Caco-2 (cell line): Measurements from ENCODE around the gene ROBO4. TPM values are rescaled to one million over a fixed set of nuclear protein-coding genes. Genes with fewer than 3 reads are reported as not detected.
A peak's percentile ranks its signal among the peaks of the same experiment; 100 is the strongest.

Experiments used
- BruUV-seq: library from RNA; stranded (reverse); fragments of 400-500 nt; replicated peaks from 2 replicates; lab custom pipeline; 2021; lab: Mats Ljungman, UMichigan
- CTCF ChIA-PET: fragments of 300-600 bp; sonication (Branson Sonifier 250); formaldehyde crosslinking; loops from one replicate; lab custom pipeline; 2022; ENCODE audit warnings: antibody characterized with exemption; lab: Charles Lee
- POLR2A ChIA-PET: fragments of 300-600 bp; sonication (Branson Sonifier 250); formaldehyde crosslinking; loops from one replicate; lab custom pipeline; 2022; ENCODE audit warnings: antibody characterized with exemption; lab: Charles Lee
- DNase-seq, 2 experiments: peaks; one replicate each; pipeline versions ENCODE4 v3.0.0 to v3.0.0-alpha.2; 2020 to 2022
- H3K27me3 ChIP-seq: replicated peaks from 2 replicates; pipeline ENCODE4 v1.6.0; 2011; ENCODE audit warnings: low read length; ENCODE audit not compliant: control insufficient read depth, insufficient read depth
- H3K36me3 ChIP-seq: 2 replicates; pipeline ENCODE4 v1.5.1; 2011; ENCODE audit warnings: low read length; ENCODE audit not compliant: control insufficient read depth, insufficient read depth
- H3K4me1 ChIP-seq: fragments of 250-450 bp; sonication (Bioruptor Pico); 2 replicates; pipeline ENCODE4 v1.5.1; 2020; ENCODE audit warnings: mild to moderate bottlenecking
- H3K4me3 ChIP-seq: 2 replicates; pipeline ENCODE4 v1.5.1; 2011; ENCODE audit warnings: low read depth, mild to moderate bottlenecking, control low read depth, low read length
- H3K9me3 ChIP-seq: fragments of 250-450 bp; sonication (Bioruptor Pico); 2 replicates; pipeline ENCODE4 v1.5.1; 2020; ENCODE audit warnings: mild to moderate bottlenecking, moderate library complexity
- H3K27ac Mint-ChIP-seq: one replicate; pipeline ENCODE4 v1.8.0; 2022; ENCODE audit warnings: mixed read lengths; ENCODE audit not compliant: unreplicated experiment
- H3K27me3 Mint-ChIP-seq: one replicate; pipeline ENCODE4 v1.8.0; 2022; ENCODE audit warnings: mixed read lengths; ENCODE audit not compliant: insufficient read depth, unreplicated experiment
- H3K36me3 Mint-ChIP-seq: one replicate; pipeline ENCODE4 v1.8.0; 2022; ENCODE audit warnings: mild to moderate bottlenecking, mixed read lengths; ENCODE audit not compliant: insufficient read depth, unreplicated experiment
- H3K4me1 Mint-ChIP-seq: one replicate; pipeline ENCODE4 v1.8.0; 2022; ENCODE audit warnings: low read depth, mixed read lengths; ENCODE audit not compliant: unreplicated experiment
- H3K4me3 Mint-ChIP-seq: one replicate; pipeline ENCODE4 v1.8.0; 2022; ENCODE audit warnings: mild to moderate bottlenecking, moderate library complexity, mixed read lengths; ENCODE audit not compliant: unreplicated experiment
- H3K9me3 Mint-ChIP-seq: one replicate; pipeline ENCODE4 v1.8.0; 2022; ENCODE audit warnings: mixed read lengths; ENCODE audit not compliant: unreplicated experiment
- CTCF ChIP-seq, 2 experiments: fragments of 200-600 bp in 1 of 2; IDR thresholded peaks; 1 replicate in 1 of 2; 2 replicates in 1 of 2; pipeline versions ENCODE4 v1.5.1 to v1.8.0; 2011 to 2022; ENCODE audit warnings: antibody characterized with exemption in 1 of 2, control low read depth in 1 of 2, inconsistent platforms in 1 of 2, low read depth in 1 of 2, low read length in 1 of 2, mild to moderate bottlenecking in 1 of 2, moderate library complexity in 1 of 2; ENCODE audit not compliant: insufficient read depth in 1 of 2, severe bottlenecking in 1 of 2, unreplicated experiment in 1 of 2
- intact Hi-C: fragments of 100-400 bp; cut with micrococcal nuclease; formaldehyde crosslinking; loops from one replicate; pipeline ENCODE4 v1.10.0; 2022; ENCODE audit not compliant: unreplicated experiment
- total RNA-seq: library from RNA; stranded (reverse); gene quantifications from 2 replicates; pipeline ENCODE4 v1.2.3, GENCODE V29; 2022

The ROBO4 gene
- total RNA-seq, 1 experiment from 2014 or later, result not detected

- Mint-ChIP-seq H3K36me3 (no peaks in the 10 kb centered on the region), H3K27ac (no peak overlapping the region), H3K4me3 (no peak overlapping the region), H3K9me3 (no peaks in the 10 kb centered on the region), H3K27me3 (peaks cover 6% of the 10 kb centered on the region), H3K4me1 (peaks cover 12% of the 10 kb centered on the region)
- intact Hi-C loops, result no loop called here
- DNase-seq, result peak in 1 of 2 experiments; percentile 38
- ChIA-PET POLR2A (interaction anchor here (0.6 to 0.7 kb wide), 2 partner anchors 43 to 74 kb away, joined by 3 read pairs; partner anchors contain the start of gene CCDC15), CTCF (no interaction called here)
- no peaks in the 10 kb centered on the region for H3K36me3 ChIP-seq
- BruUV-seq, result no TSS peak
- no peak for TF ChIP-seq CTCF (IDR thresholded peaks at IDR 0.05; ENCODE audit: insufficient read depth in 1 of 2, low read depth in 1 of 2, low read length in 1 of 2, severe bottlenecking in 1 of 2, unreplicated experiment in 1 of 2)
- no peaks in the 10 kb centered on the region for H3K9me3 ChIP-seq
- H3K4me3 ChIP-seq, result no peak overlapping the region
- no peaks in the 10 kb centered on the region for H3K27me3 ChIP-seq
- peaks cover 19% of the 10 kb centered on the region for H3K4me1 ChIP-seq
Measured at GRCh38 chr11:124879493-124880289, 18.0 kb downstream of the ROBO4 start.

DNA sequence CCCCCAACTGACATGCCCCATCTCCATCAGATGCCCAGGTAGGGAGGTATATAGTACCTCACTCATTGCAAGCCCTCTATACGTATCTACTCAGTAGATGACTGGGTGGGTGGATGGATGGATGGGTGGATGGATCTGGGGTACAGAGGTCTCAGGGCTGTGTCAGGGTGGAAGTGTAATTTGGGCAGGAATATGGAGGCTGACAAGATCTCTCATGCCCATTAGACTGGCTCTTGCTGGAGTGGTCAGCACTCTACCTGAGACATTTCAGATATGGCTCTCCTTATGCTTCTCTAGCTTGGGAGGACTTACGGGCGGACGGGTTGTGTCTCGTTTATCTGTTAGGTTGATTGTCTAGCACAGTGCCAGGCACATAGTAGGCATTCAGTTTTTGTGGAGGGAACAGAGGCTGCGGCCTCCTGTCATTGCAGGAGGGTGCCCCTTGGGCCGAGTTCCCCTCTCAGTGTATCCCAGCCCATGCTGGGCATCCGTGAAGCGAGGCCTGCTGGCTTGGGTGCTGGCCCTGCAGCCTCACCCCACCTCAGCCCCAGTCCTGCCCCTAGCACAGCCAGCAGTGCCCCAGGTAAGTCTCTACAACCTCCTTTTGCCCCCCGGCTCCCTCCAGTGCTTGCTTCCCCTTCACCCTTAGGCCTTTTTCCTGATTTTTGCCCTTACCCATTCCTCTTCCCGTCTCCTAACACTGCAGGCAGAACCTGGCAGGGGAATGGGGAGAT, 18.7 kb downstream of the ROBO4 start:
- H3K36me3 ChIP-seq, result no peaks in the 10 kb centered on the region
- peaks cover 19% of the 10 kb centered on the region for H3K4me1 ChIP-seq
- Mint-ChIP-seq H3K36me3 (no peaks in the 10 kb centered on the region), H3K9me3 (no peaks in the 10 kb centered on the region), H3K4me3 (no peak overlapping the region), H3K27ac (no peak overlapping the region), H3K4me1 (peaks cover 12% of the 10 kb centered on the region), H3K27me3 (peaks cover 7% of the 10 kb centered on the region)
- POLR2A ChIA-PET, result no interaction called here
- no peak for TF ChIP-seq CTCF (IDR thresholded peaks at IDR 0.05; ENCODE audit: insufficient read depth in 1 of 2, low read depth in 1 of 2, low read length in 1 of 2, severe bottlenecking in 1 of 2, unreplicated experiment in 1 of 2)
- no peaks in the 10 kb centered on the region for H3K27me3 ChIP-seq
- intact Hi-C loops, result no loop called here
- CTCF ChIA-PET, result interaction anchor here (1.1 kb wide), 1 partner anchor 8 kb away, joined by 3 read pairs; no protein-coding TSS in a partner anchor
- DNase-seq, result peak in 1 of 2 experiments; percentile 29
- H3K9me3 ChIP-seq, result no peaks in the 10 kb centered on the region
- BruUV-seq, result no TSS peak
- H3K4me3 ChIP-seq, result no peak overlapping the region
